RWPE2 (cell line): ENCODE results near the gene PRRG2.

Source experiments
- ATAC-seq: fragments of 200-7000 bp; cut with Tn5 transposase; 3 replicates; pipeline ENCODE4 v1.9.1; 2021; ENCODE audit warnings: low read depth
- DNase-seq: peaks from one replicate; pipeline ENCODE4 v3.0.0-alpha.2; 2020; ENCODE audit warnings: low spot score
- H3K27ac ChIP-seq: fragments of 450-650 bp; 2 replicates; pipeline ENCODE4 v1.5.1; 2017; ENCODE audit warnings: mild to moderate bottlenecking; ENCODE audit not compliant: poor library complexity, severe bottlenecking
- H3K27me3 ChIP-seq: fragments of 250-450 bp; sonication (Bioruptor Pico); 2 replicates; pipeline ENCODE4 v1.5.1; 2021; ENCODE audit warnings: mild to moderate bottlenecking, moderate library complexity; ENCODE audit not compliant: insufficient read depth, poor library complexity, severe bottlenecking
- H3K36me3 ChIP-seq: fragments of 250-450 bp; sonication (Bioruptor Pico); 2 replicates; pipeline ENCODE4 v1.5.1; 2020; ENCODE audit warnings: low read depth, mild to moderate bottlenecking, moderate library complexity
- H3K4me1 ChIP-seq: fragments of 250-450 bp; sonication (Bioruptor Pico); 2 replicates; pipeline ENCODE4 v1.5.1; 2021; ENCODE audit warnings: mild to moderate bottlenecking, moderate library complexity; ENCODE audit not compliant: insufficient read depth, poor library complexity, severe bottlenecking
- H3K4me3 ChIP-seq: fragments of 250-450 bp; sonication (Bioruptor Pico); 2 replicates; pipeline ENCODE4 v1.5.1; 2021; ENCODE audit warnings: mild to moderate bottlenecking, moderate library complexity; ENCODE audit not compliant: severe bottlenecking
- H3K9me3 ChIP-seq: fragments of 250-450 bp; sonication (Bioruptor Pico); 2 replicates; pipeline ENCODE4 v1.5.1; 2021; ENCODE audit warnings: mild to moderate bottlenecking, moderate library complexity; ENCODE audit not compliant: severe bottlenecking
- CTCF ChIP-seq: fragments of 450-650 bp; IDR thresholded peaks from one replicate; pipeline ENCODE4 v1.5.1; 2017; ENCODE audit warnings: mild to moderate bottlenecking, moderate library complexity; ENCODE audit not compliant: poor library complexity, severe bottlenecking

PRRG2 gene

GRCh38 chr19:49581007-49581508, at the start of gene PRRG2:
Gene PRRG2, plus strand, starts transcription at chr19:49581316. Its CDS starts 1,904 bp downstream, at chr19:49583220.
- DNase-seq, result peak; percentile 65
- H3K27ac ChIP-seq, result peak within 1 kb of the TSS; percentile 35
- H3K4me3 ChIP-seq, result peak within 1 kb of the TSS; percentile 48
- 0 out of 3 replicates have a peak, but pooled peaks have one; percentile 35 for ATAC-seq
- H3K36me3 ChIP-seq, result peaks cover 3% of the 10 kb centered on the region
- H3K4me1 ChIP-seq, result peaks cover 6% of the 10 kb centered on the region
- no peak for TF ChIP-seq CTCF
- no peaks in the 10 kb centered on the region for H3K27me3 ChIP-seq
- no peaks in the 10 kb centered on the region for H3K9me3 ChIP-seq

DNA sequence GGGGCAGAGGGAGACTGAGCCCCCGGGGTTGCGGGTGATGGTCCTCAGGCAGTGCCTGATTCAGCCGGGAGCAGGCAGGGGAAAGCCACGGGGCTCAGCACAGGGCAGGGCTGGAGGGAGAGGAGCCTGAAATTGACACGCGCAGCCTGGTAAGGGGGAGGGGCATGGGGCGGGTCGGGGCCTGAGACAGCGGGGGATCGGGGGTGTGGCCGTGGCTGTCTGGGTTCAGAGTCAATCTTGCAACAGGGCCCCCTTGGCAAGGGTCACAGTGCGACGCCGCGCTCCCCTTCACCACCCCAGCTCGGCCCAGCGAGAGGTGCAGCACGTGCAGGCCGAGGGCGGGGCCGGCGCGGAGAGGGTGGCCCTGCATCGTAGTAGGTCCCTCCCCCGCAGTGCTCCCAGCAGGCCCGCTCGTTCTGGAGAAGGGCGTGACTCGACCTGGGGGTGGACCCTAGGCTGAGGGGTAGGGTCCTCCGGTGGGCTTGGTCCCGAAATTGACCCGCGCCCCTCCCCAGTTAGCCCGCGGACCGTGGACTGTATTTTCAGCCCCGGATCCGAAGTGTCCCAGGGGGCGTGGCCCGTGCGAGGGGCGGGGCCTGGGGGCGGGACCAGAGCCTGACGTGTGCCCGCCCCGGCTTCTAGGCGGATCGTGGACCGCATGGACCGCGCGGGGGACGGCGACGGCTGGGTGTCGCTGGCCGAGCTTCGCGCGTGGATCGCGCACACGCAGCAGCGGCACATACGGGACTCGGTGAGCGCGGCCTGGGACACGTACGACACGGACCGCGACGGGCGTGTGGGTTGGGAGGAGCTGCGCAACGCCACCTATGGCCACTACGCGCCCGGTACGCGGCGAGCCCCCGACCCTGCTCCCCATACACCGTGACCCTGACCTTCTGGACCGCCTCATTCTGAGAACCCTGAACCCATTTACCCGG, 47.3 kb upstream of the PRRG2 start:
- Histone ChIP-seq H3K4me3 (peak overlapping the region; percentile 39), H3K27ac (no peak overlapping the region), H3K9me3 (no peaks in the 10 kb centered on the region), H3K36me3 (no peaks in the 10 kb centered on the region), H3K27me3 (no peaks in the 10 kb centered on the region), H3K4me1 (no peaks in the 10 kb centered on the region)
- DNase-seq, result no peak
- ATAC-seq, result peak; percentile 87
- peak; percentile 39 for TF ChIP-seq CTCF

DNA sequence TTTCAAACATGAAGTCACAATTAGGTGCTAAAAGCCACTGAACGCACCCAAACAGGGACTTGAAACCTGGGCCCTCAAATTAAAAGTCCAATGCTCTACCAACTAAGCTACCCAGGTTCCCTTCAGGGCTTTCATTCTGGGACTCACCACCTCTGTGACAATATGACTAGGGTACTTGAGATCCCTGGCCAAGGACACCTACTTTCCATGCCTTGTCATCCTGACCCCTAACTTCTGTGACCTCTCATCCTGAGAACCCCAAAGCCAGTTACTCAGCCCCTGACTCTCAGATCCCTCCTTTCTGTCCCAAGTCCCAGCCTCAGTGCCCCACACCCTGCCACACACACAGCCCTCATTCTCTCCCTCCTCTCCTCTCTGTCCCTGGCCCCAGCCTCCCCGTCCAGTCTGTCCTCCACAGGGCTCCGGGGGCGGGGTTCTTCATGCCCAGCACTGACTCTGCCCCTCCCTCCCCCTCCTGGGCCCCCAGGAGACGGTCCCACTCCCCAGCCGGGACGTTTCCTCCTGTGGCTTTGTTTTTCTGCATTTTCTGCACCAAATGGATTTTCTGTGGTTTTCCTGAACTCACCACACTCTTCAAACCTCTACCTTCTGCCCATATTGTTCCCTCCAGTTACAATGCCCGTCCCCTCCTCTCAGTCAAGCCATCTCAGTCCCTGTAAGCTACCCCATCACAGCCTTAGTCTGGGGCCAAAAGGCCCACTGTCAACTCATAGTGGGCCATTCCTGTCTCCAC, 46.3 kb upstream of the PRRG2 start:
- TF ChIP-seq CTCF, result no peak
- no peak for DNase-seq
- peak overlapping the region; percentile 39 for H3K4me3 ChIP-seq

GRCh38 chr19:49536921-49537462, 44.1 kb upstream of the PRRG2 start:
- Histone ChIP-seq H3K4me1 (no peaks in the 10 kb centered on the region), H3K36me3 (no peaks in the 10 kb centered on the region), H3K27me3 (no peaks in the 10 kb centered on the region), H3K9me3 (no peaks in the 10 kb centered on the region), H3K4me3 (no peak overlapping the region), H3K27ac (no peak overlapping the region)
- no peak for DNase-seq
- no peak for ATAC-seq
- no peak for TF ChIP-seq CTCF

More for the DNA sequence above, 46.3 kb upstream of the PRRG2 start:
- ATAC-seq, result no peak
- no peaks in the 10 kb centered on the region for H3K27me3 ChIP-seq
- H3K9me3 ChIP-seq, result no peaks in the 10 kb centered on the region
- H3K27ac ChIP-seq, result no peak overlapping the region
- no peaks in the 10 kb centered on the region for H3K36me3 ChIP-seq
- H3K4me1 ChIP-seq, result no peaks in the 10 kb centered on the region
